PC-9 (cell line): Measurements from ENCODE around the gene NPTN. TPM values are rescaled to one million over a fixed set of nuclear protein-coding genes. Genes with fewer than 3 reads are reported as not detected.

Experiments used
- BruUV-seq: library from RNA; stranded (reverse); fragments of 400-500 nt; replicated peaks from 2 replicates; lab custom pipeline; 2021; lab: Mats Ljungman, UMichigan
- CTCF ChIA-PET: fragments of 300-600 bp; sonication (Branson Sonifier 250); formaldehyde crosslinking; loops from one replicate; lab custom pipeline; 2022; ENCODE audit warnings: antibody characterized with exemption; lab: Charles Lee
- POLR2A ChIA-PET: fragments of 300-600 bp; sonication (Branson Sonifier 250); formaldehyde crosslinking; loops from one replicate; lab custom pipeline; 2022; ENCODE audit warnings: antibody characterized with exemption; ENCODE audit not compliant: unreplicated experiment; lab: Charles Lee
- DNase-seq, 2 experiments: peaks; one replicate each; pipeline versions ENCODE4 v3.0.0 to v3.0.0-alpha.2; 2015 to 2022; ENCODE audit warnings: mixed read lengths in 1 of 2
- H2AFZ ChIP-seq: fragments of 200-600 bp; sonication (generic); 2 replicates; pipeline ENCODE4 v1.8.1; 2017; ENCODE audit warnings: antibody characterized with exemption
- H3F3A ChIP-seq: fragments of 200-600 bp; sonication (generic); 2 replicates; pipeline ENCODE4 v1.8.1; 2017; ENCODE audit warnings: antibody characterized with exemption, mild to moderate bottlenecking, low read depth; ENCODE audit not compliant: insufficient read depth
- H3K27ac ChIP-seq: fragments of 200-600 bp; sonication (generic); 2 replicates; pipeline ENCODE4 v1.6.1; 2016; ENCODE audit warnings: mixed run types
- H3K27me3 ChIP-seq: fragments of 200-600 bp; sonication (generic); 2 replicates; pipeline ENCODE4 v1.6.1; 2016; ENCODE audit warnings: low read depth, mixed run types; ENCODE audit not compliant: insufficient read depth
- H3K36me3 ChIP-seq: fragments of 200-600 bp; sonication (generic); 2 replicates; pipeline ENCODE4 v1.6.1; 2016; ENCODE audit warnings: low read depth, mixed run types
- H3K4me1 ChIP-seq: fragments of 200-600 bp; sonication (generic); replicated peaks from 2 replicates; pipeline ENCODE4 v1.6.1; 2016; ENCODE audit warnings: mixed run types; ENCODE audit not compliant: insufficient read depth
- H3K4me2 ChIP-seq: fragments of 200-600 bp; sonication (generic); 2 replicates; pipeline ENCODE4 v1.6.1; 2017; ENCODE audit warnings: mixed run types
- H3K4me3 ChIP-seq: fragments of 200-600 bp; sonication (generic); 2 replicates; pipeline ENCODE4 v1.6.1; 2016; ENCODE audit warnings: mixed run types
- H3K79me2 ChIP-seq: fragments of 200-600 bp; sonication (generic); 2 replicates; pipeline ENCODE4 v1.6.1; 2017; ENCODE audit warnings: low read depth, mixed run types
- H3K9me2 ChIP-seq: fragments of 200-600 bp; sonication (generic); 2 replicates; pipeline ENCODE4 v1.8.1; 2017; ENCODE audit warnings: mild to moderate bottlenecking; ENCODE audit not compliant: insufficient read depth
- H3K9me3 ChIP-seq: fragments of 200-600 bp; sonication (generic); 2 replicates; pipeline ENCODE4 v1.8.1; 2016; ENCODE audit warnings: low read depth; ENCODE audit not compliant: insufficient read depth
- H4K20me1 ChIP-seq: fragments of 200-600 bp; sonication (generic); 2 replicates; pipeline ENCODE4 v1.8.1; 2017; ENCODE audit not compliant: insufficient read depth
- CTCF ChIP-seq: fragments of 200-600 bp; sonication (generic); conservative IDR thresholded peaks from 2 replicates; pipeline ENCODE4 v1.6.1; 2017; ENCODE audit warnings: mixed run types, antibody characterized with exemption, mild to moderate bottlenecking, moderate library complexity
- EZH2 ChIP-seq: fragments of 200-600 bp; sonication (generic); IDR thresholded peaks from 2 replicates; pipeline ENCODE4 v1.8.0; 2017; ENCODE audit warnings: antibody characterized with exemption, low read depth
- intact Hi-C: fragments of 100-400 bp; cut with micrococcal nuclease; formaldehyde crosslinking; loops from one replicate; pipeline ENCODE4 v1.10.0; 2022; ENCODE audit not compliant: unreplicated experiment
- total RNA-seq: library from RNA; stranded (reverse); gene quantifications from 2 replicates; pipeline ENCODE4 v1.2.3, GENCODE V29; 2021

NPTN gene
- total RNA-seq, 1 experiment from 2014 or later, result 101 TPM

GRCh38 chr15:73628102-73628501 is 5.1 kb downstream of the NPTN start:
- POLR2A ChIA-PET, result no interaction called here
- Histone ChIP-seq H3F3A (no peaks in the 10 kb centered on the region; the same call in 1 of the 2 replicates), H3K9me2 (no peaks in the 10 kb centered on the region), H3K27me3 (no peaks in the 10 kb centered on the region), H3K27ac (no peak overlapping the region), H3K4me3 (no peak overlapping the region), H4K20me1 (peaks cover 25% of the 10 kb centered on the region), H2AFZ (no peak overlapping the region), H3K36me3 (no peaks in the 10 kb centered on the region; the same call in 1 of the 2 replicates), H3K9me3 (no peaks in the 10 kb centered on the region), H3K79me2 (peaks cover 96% of the 10 kb centered on the region), H3K4me2 (no peak overlapping the region), H3K4me1 (peaks cover 33% of the 10 kb centered on the region)
- TF ChIP-seq CTCF (no peak), EZH2 (no peak)
- intact Hi-C loops, result no loop called here
- no TSS peak for BruUV-seq
- no peak for DNase-seq
- CTCF ChIA-PET, result no interaction called here

GRCh38 chr15:73626072-73626471 is 7.1 kb downstream of the NPTN start:
- no peaks in the 10 kb centered on the region for H3K9me2 ChIP-seq
- intact Hi-C loops, result no loop called here
- no TSS peak for BruUV-seq
- no peak for DNase-seq
- POLR2A ChIA-PET, result no interaction called here
- no peak overlapping the region for H3K4me2 ChIP-seq
- no peaks in the 10 kb centered on the region; the same call in 1 of the 2 replicates for H3K36me3 ChIP-seq
- TF ChIP-seq EZH2 (no peak), CTCF (no peak)
- no peaks in the 10 kb centered on the region for H3K27me3 ChIP-seq
- peaks cover 99% of the 10 kb centered on the region for H3K79me2 ChIP-seq
- H2AFZ ChIP-seq, result no peak overlapping the region
- H4K20me1 ChIP-seq, result peaks cover 21% of the 10 kb centered on the region
- peaks cover 24% of the 10 kb centered on the region for H3K4me1 ChIP-seq
- CTCF ChIA-PET, result no interaction called here
- no peak overlapping the region for H3K4me3 ChIP-seq
- no peaks in the 10 kb centered on the region for H3K9me3 ChIP-seq
- H3K27ac ChIP-seq, result no peak overlapping the region
- H3F3A ChIP-seq, result no peaks in the 10 kb centered on the region; the same call in 1 of the 2 replicates

- POLR2A ChIA-PET, result no interaction called here
Measured at GRCh38 chr15:73624530-73624929, 8.7 kb downstream of the NPTN start.

More at GRCh38 chr15:73624530-73624929, 8.7 kb downstream of the NPTN start:
- TF ChIP-seq CTCF, result no peak
- no peak for TF ChIP-seq EZH2
- no peak overlapping the region for H3K4me2 ChIP-seq
- H3K9me2 ChIP-seq, result no peaks in the 10 kb centered on the region
- H3K27me3 ChIP-seq, result no peaks in the 10 kb centered on the region
- H3F3A ChIP-seq, result no peaks in the 10 kb centered on the region; the same call in 1 of the 2 replicates
- H3K79me2 ChIP-seq, result peaks cover 97% of the 10 kb centered on the region
- H3K4me3 ChIP-seq, result no peak overlapping the region
- H2AFZ ChIP-seq, result no peak overlapping the region
- no peak overlapping the region for H3K27ac ChIP-seq
- no peak for DNase-seq
- intact Hi-C loops, result no loop called here
- no TSS peak for BruUV-seq
- no peaks in the 10 kb centered on the region for H3K9me3 ChIP-seq
- H3K4me1 ChIP-seq, result peaks cover 9% of the 10 kb centered on the region
- CTCF ChIA-PET, result no interaction called here
- peaks cover 34% of the 10 kb centered on the region for H4K20me1 ChIP-seq
- H3K36me3 ChIP-seq, result no peaks in the 10 kb centered on the region; the same call in 1 of the 2 replicates
